Measurements from ENCODE around the gene PAF1.

DNA sequence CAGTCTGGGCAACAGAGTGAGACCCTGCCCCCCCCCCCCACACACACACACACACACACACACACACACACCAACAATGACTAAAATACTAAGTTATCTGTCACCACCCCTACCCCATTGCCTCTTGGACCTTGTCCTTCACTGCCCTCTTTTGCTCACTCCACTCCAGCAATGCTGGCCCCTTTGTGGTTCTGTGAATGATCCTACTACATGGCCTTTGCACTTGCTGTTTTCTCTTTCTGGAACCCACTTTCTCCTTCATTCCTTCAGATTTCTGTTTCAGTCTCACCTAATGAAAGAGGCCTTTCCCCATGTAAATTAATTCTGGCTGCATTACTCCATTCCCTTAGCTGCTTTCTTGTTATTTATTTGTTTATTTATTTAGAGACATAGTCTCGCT is 51.2 kb downstream of the PAF1 start:
- TF ChIP-seq, protein P1, sequence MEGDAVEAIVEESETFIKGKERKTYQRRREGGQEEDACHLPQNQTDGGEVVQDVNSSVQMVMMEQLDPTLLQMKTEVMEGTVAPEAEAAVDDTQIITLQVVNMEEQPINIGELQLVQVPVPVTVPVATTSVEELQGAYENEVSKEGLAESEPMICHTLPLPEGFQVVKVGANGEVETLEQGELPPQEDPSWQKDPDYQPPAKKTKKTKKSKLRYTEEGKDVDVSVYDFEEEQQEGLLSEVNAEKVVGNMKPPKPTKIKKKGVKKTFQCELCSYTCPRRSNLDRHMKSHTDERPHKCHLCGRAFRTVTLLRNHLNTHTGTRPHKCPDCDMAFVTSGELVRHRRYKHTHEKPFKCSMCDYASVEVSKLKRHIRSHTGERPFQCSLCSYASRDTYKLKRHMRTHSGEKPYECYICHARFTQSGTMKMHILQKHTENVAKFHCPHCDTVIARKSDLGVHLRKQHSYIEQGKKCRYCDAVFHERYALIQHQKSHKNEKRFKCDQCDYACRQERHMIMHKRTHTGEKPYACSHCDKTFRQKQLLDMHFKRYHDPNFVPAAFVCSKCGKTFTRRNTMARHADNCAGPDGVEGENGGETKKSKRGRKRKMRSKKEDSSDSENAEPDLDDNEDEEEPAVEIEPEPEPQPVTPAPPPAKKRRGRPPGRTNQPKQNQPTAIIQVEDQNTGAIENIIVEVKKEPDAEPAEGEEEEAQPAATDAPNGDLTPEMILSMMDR (IDR thresholded peaks at IDR 0.05; ENCODE audit: low read length) = no peak
- TF ChIP-seq EZH2 (optimal IDR thresholded peaks at IDR 0.05; ENCODE audit: low read depth, low read length) = no peak
- TF ChIP-seq EZH2phosphoT487 (IDR thresholded peaks at IDR 0.05; ENCODE audit: low read length) = no peak

All from MM.1S (cell line).